ENCODE measurements around the gene ODC1. TPM values are rescaled to one million over a fixed set of nuclear protein-coding genes. Genes with fewer than 3 reads are reported as not detected.

The ODC1 gene
- total and polyA plus RNA-seq, 2 donors (not counting 3 experiments of a cell fraction or from before 2014, with no cell fraction given) = 109 to 132 TPM

- Histone ChIP-seq H3K9ac (replicated peaks; ENCODE audit: extremely low read depth, insufficient read depth, low read length) (no peak overlapping the region), H3K4me3 (replicated peaks in 1 of 3; ENCODE audit: insufficient read depth in 1 of 3, low read depth in 1 of 3, low read length in 3 of 3) (no peak overlapping the region), H3K27ac (ENCODE audit: insufficient read depth, low read depth, low read length) (no peak overlapping the region), H3K27me3 (ENCODE audit: control insufficient read depth in 2 of 2, insufficient read depth in 2 of 2, low read length in 2 of 2) (no peaks in the 10 kb centered on the region), H3K9me1 (replicated peaks; ENCODE audit: control insufficient read depth, extremely low read depth, insufficient read depth, low read length) (no peaks in the 10 kb centered on the region), H3K36me3 (ENCODE audit: control insufficient read depth in 2 of 2, extremely low read depth in 1 of 2, insufficient read depth in 2 of 2, low read length in 2 of 2) (peaks cover 23 to 28% of the 10 kb centered on the region in 2 experiments), H2AFZ (ENCODE audit: low read depth, low read length) (no peak overlapping the region), H4K20me1 (replicated peaks; ENCODE audit: control insufficient read depth, extremely low read depth, insufficient read depth, low read length) (peaks cover 2% of the 10 kb centered on the region), H3K4me2 (ENCODE audit: insufficient read depth, low read length) (no peak overlapping the region), H3K4me1 (ENCODE audit: control insufficient read depth, extremely low read depth, insufficient read depth, low read length) (peaks cover 15% of the 10 kb centered on the region), H3K79me2 (ENCODE audit: control insufficient read depth, insufficient read depth, low read length) (peaks cover 31% of the 10 kb centered on the region), H3K9me3 (replicated peaks; ENCODE audit: control insufficient read depth, insufficient read depth, low read length) (no peaks in the 10 kb centered on the region)
- BruUV-seq (replicated peaks) = no TSS peak
- ChIA-PET CTCF (no interaction called here), POLR2A (no interaction called here)
- FAIRE-seq (no peak), DNase-seq (ENCODE audit: low read depth, low spot score) (no peak)
- TF ChIP-seq POLR2A (IDR thresholded peaks at IDR 0.05; ENCODE audit: low read depth, low read length) = no peak
- TF ChIP-seq MAX (IDR thresholded peaks at IDR 0.05; ENCODE audit: insufficient read depth, insufficient read length) = no peak
- no peak for TF ChIP-seq GATA2 (IDR thresholded peaks at IDR 0.05; ENCODE audit: insufficient read depth, insufficient read length, low read depth, low read length)
- no peak for TF ChIP-seq POLR2AphosphoS5 (IDR thresholded peaks at IDR 0.05; ENCODE audit: insufficient read depth, low read depth, low read length)
- no peak for TF ChIP-seq JUN (IDR thresholded peaks at IDR 0.05; ENCODE audit: borderline replicate concordance, insufficient read depth, insufficient read length, low read depth)
- TF ChIP-seq EZH2 (IDR thresholded peaks at IDR 0.05; ENCODE audit: borderline replicate concordance, low read depth, low read length, severe bottlenecking) = no peak
- intact Hi-C loops (cut with micrococcal nuclease) (no loop called here), dilution Hi-C loops (cut with MboI; ENCODE audit: extremely low pct_ligation_motif_present, low sequenced_read_pairs) (no loop called here)
Measured at GRCh38 chr2:10441948-10442347, 6.2 kb downstream of the ODC1 start.

GRCh38 chr2:10440736-10441135 is 7.4 kb downstream of the ODC1 start:
- H3K79me2 ChIP-seq (ENCODE audit: control insufficient read depth, insufficient read depth, low read length) = peaks cover 19% of the 10 kb centered on the region
- dilution Hi-C loops (cut with MboI; ENCODE audit: extremely low pct_ligation_motif_present, low sequenced_read_pairs) = no loop called here
- H3K9me3 ChIP-seq (replicated peaks; ENCODE audit: control insufficient read depth, insufficient read depth, low read length) = no peaks in the 10 kb centered on the region
- H3K4me3 ChIP-seq (replicated peaks in 1 of 3; ENCODE audit: insufficient read depth in 1 of 3, low read depth in 1 of 3, low read length in 3 of 3) = no peak overlapping the region
- H4K20me1 ChIP-seq (replicated peaks; ENCODE audit: control insufficient read depth, extremely low read depth, insufficient read depth, low read length) = no peaks in the 10 kb centered on the region
- H3K4me1 ChIP-seq (ENCODE audit: control insufficient read depth, extremely low read depth, insufficient read depth, low read length) = peaks cover 4% of the 10 kb centered on the region
- TF ChIP-seq EZH2 (IDR thresholded peaks at IDR 0.05; ENCODE audit: borderline replicate concordance, low read depth, low read length, severe bottlenecking) (no peak), JUN (IDR thresholded peaks at IDR 0.05; ENCODE audit: borderline replicate concordance, insufficient read depth, insufficient read length, low read depth) (peak; percentile 23), CTCF (IDR thresholded peaks at IDR 0.05; ENCODE audit: extremely low read depth in 1 of 2, insufficient read depth in 1 of 2, low read depth in 1 of 2, low read length in 2 of 2) (no peak), FOS (IDR thresholded peaks at IDR 0.05; ENCODE audit: borderline replicate concordance, insufficient read depth, low read length) (no peak)
- H3K9me1 ChIP-seq (replicated peaks; ENCODE audit: control insufficient read depth, extremely low read depth, insufficient read depth, low read length) = no peaks in the 10 kb centered on the region
- no peak overlapping the region for H2AFZ ChIP-seq (ENCODE audit: low read depth, low read length)
- no peak overlapping the region for H3K9ac ChIP-seq (replicated peaks; ENCODE audit: extremely low read depth, insufficient read depth, low read length)
- no TSS peak for BruUV-seq (replicated peaks)
- H3K4me2 ChIP-seq (ENCODE audit: insufficient read depth, low read length) = no peak overlapping the region
- peak; percentile 85 for FAIRE-seq
- H3K27me3 ChIP-seq (ENCODE audit: control insufficient read depth in 2 of 2, insufficient read depth in 2 of 2, low read length in 2 of 2) = no peaks in the 10 kb centered on the region
- POLR2A ChIA-PET = no interaction called here
- H3K36me3 ChIP-seq (ENCODE audit: control insufficient read depth in 2 of 2, extremely low read depth in 1 of 2, insufficient read depth in 2 of 2, low read length in 2 of 2) = peaks cover 23 to 28% of the 10 kb centered on the region in 2 experiments
- CTCF ChIA-PET = interaction anchor here (0.6 to 3.4 kb wide), 4 partner anchors 42 to 368 kb away, joined by 3 to 31 read pairs (median 12); no protein-coding TSS in a partner anchor
- intact Hi-C loops (cut with micrococcal nuclease) = no loop called here
- no peak overlapping the region for H3K27ac ChIP-seq (ENCODE audit: insufficient read depth, low read depth, low read length)
- DNase-seq (ENCODE audit: low read depth, low spot score) = peak; percentile 64
